Measurements from ENCODE around the gene CARHSP1.

DNA sequence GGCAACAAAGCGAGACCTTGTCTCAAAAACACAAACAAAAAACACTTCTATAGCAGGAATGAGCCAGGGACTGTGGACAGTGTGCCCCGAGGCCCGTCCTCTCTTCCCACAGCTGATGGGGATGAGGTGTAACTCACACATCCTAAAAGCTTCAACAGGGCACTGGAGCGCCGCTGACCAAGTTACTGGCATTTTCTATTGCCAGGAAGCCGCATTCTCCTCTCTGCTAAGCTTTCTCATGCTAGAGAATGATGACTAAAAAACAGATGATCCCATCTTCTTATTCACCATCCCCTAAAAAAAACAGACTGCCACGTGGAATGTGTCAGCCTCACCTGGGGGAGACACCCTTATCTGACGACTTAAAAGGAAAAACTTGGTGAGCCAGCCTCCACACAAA, 16.3 kb downstream of the CARHSP1 start:
- TF ChIP-seq, protein P1, sequence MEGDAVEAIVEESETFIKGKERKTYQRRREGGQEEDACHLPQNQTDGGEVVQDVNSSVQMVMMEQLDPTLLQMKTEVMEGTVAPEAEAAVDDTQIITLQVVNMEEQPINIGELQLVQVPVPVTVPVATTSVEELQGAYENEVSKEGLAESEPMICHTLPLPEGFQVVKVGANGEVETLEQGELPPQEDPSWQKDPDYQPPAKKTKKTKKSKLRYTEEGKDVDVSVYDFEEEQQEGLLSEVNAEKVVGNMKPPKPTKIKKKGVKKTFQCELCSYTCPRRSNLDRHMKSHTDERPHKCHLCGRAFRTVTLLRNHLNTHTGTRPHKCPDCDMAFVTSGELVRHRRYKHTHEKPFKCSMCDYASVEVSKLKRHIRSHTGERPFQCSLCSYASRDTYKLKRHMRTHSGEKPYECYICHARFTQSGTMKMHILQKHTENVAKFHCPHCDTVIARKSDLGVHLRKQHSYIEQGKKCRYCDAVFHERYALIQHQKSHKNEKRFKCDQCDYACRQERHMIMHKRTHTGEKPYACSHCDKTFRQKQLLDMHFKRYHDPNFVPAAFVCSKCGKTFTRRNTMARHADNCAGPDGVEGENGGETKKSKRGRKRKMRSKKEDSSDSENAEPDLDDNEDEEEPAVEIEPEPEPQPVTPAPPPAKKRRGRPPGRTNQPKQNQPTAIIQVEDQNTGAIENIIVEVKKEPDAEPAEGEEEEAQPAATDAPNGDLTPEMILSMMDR (conservative IDR thresholded peaks at IDR 0.05; ENCODE audit: low read length) = no peak
- TF ChIP-seq EZH2phosphoT487 (IDR thresholded peaks at IDR 0.05; ENCODE audit: borderline replicate concordance) = no peak

All from Loucy (cell line).